HCT116 (cell line): ENCODE measurements around the gene GRIA1. TPM values are rescaled to one million over a fixed set of nuclear protein-coding genes. Genes with fewer than 3 reads are reported as not detected.

Experiments
- ATAC-seq: fragments of 200-7000 bp; cut with Tn5 transposase; 2 replicates; pipeline ENCODE4 v1.9.1; 2020; ENCODE audit warnings: mild to moderate bottlenecking, moderate library complexity
- BruUV-seq: library from RNA; stranded (reverse); fragments of 400-500 nt; replicated peaks from 2 replicates; lab custom pipeline; 2021; lab: Mats Ljungman, UMichigan
- CTCF ChIA-PET: fragments of 300-600 bp; sonication (Branson Sonifier 250); formaldehyde crosslinking; loops from one replicate; lab custom pipeline; 2021; ENCODE audit warnings: antibody characterized with exemption; lab: Charles Lee
- POLR2A ChIA-PET: fragments of 300-600, 350-600 bp; sonication (Branson Sonifier 250); formaldehyde crosslinking; loops from one replicate; lab custom pipeline; 2021; ENCODE audit warnings: antibody characterized with exemption; lab: Charles Lee
- RAD21 ChIA-PET, 2 experiments: fragments of 300-600 bp; sonication (Branson Sonifier 250); formaldehyde crosslinking; loops; one replicate each; lab custom pipeline; 2023; ENCODE audit warnings: low total read pairs in 2 of 2; ENCODE audit not compliant: uncharacterized antibody in 2 of 2, unreplicated experiment in 2 of 2, low non-redundant PET in 1 of 2; lab: Charles Lee
- DNase-seq: peaks from one replicate; pipeline ENCODE4 v3.0.0-alpha.2; 2010; ENCODE audit warnings: low read depth, low spot score
- H2AFZ ChIP-seq: fragments of 200-600 bp; shearing (Covaris generic), sonication (generic); 2 replicates; pipeline ENCODE4 v1.6.1; 2017; ENCODE audit warnings: low read depth, mixed run types, mixed read lengths, antibody characterized with exemption, low read length; ENCODE audit not compliant: poor library complexity, severe bottlenecking
- H3K27ac ChIP-seq: 2 replicates; pipeline ENCODE4 v1.5.1; 2012; ENCODE audit warnings: low read depth, low read length
- H3K27me3 ChIP-seq: fragments of 200-600 bp; sonication (generic); 2 replicates; pipeline ENCODE4 v1.6.1; 2016; ENCODE audit warnings: mixed run types, low read length, mixed read lengths; ENCODE audit not compliant: insufficient read depth
- H3K36me3 ChIP-seq, 2 experiments: fragments of 200-500 bp in 1 of 2; fragments of 200-600 bp in 1 of 2; sonication (Bioruptor generic) in 1 of 2; sonication (generic) in 1 of 2; 2 replicates each; pipeline versions ENCODE4 v1.5.1 to v1.6.1; 2014 to 2016; ENCODE audit warnings: low read length in 2 of 2, inconsistent platforms in 1 of 2, mixed read lengths in 1 of 2, mixed run types in 1 of 2; ENCODE audit not compliant: insufficient read depth in 2 of 2, control insufficient read depth in 1 of 2
- H3K4me1 ChIP-seq, 2 experiments: fragments of 200-600 bp in 1 of 2; sonication (generic) in 1 of 2; 2 replicates each; pipeline versions ENCODE4 v1.5.1 to v1.6.1; 2012 to 2017; ENCODE audit warnings: low read length in 2 of 2, inconsistent platforms in 1 of 2, mild to moderate bottlenecking in 1 of 2, mixed read lengths in 1 of 2, mixed run types in 1 of 2, moderate library complexity in 1 of 2; ENCODE audit not compliant: insufficient read depth in 2 of 2, control insufficient read depth in 1 of 2
- H3K4me2 ChIP-seq: fragments of 200-600 bp; sonication (generic); 2 replicates; pipeline ENCODE4 v1.6.1; 2017; ENCODE audit warnings: mixed run types, low read length, mixed read lengths
- H3K4me3 ChIP-seq, 2 experiments: fragments of 200-600 bp in 1 of 2; sonication (generic) in 1 of 2; replicated peaks in 1 of 2; 2 replicates each; pipeline ENCODE4 v1.5.1; 2011 to 2016; ENCODE audit warnings: low read length in 2 of 2, control low read depth in 1 of 2, low read depth in 1 of 2, mild to moderate bottlenecking in 1 of 2, mixed read lengths in 1 of 2, mixed run types in 1 of 2
- H3K79me2 ChIP-seq: fragments of 200-600 bp; sonication (generic); 2 replicates; pipeline ENCODE4 v1.6.1; 2017; ENCODE audit warnings: mild to moderate bottlenecking, mixed run types, low read length, moderate library complexity, mixed read lengths; ENCODE audit not compliant: insufficient read depth
- H3K9ac ChIP-seq: fragments of 200-600 bp; sonication (generic); 2 replicates; pipeline ENCODE4 v1.6.1; 2016; ENCODE audit warnings: low read length, mixed read lengths
- H3K9me2 ChIP-seq: fragments of 200-600 bp; sonication (generic), shearing (Covaris generic); 2 replicates; pipeline ENCODE4 v1.6.1; 2017; ENCODE audit warnings: mixed run types, mild to moderate bottlenecking, moderate library complexity; ENCODE audit not compliant: insufficient read depth
- H3K9me3 ChIP-seq, 2 experiments: fragments of 200-500 bp in 1 of 2; fragments of 200-600 bp in 1 of 2; sonication (Bioruptor generic) in 1 of 2; sonication (generic) in 1 of 2; 2 replicates each; pipeline ENCODE4 v1.6.1; 2014 to 2017; ENCODE audit warnings: low read length in 2 of 2, mixed read lengths in 2 of 2, inconsistent platforms in 1 of 2, low read depth in 1 of 2, mild to moderate bottlenecking in 1 of 2, mixed run types in 1 of 2, moderate library complexity in 1 of 2; ENCODE audit not compliant: control insufficient read depth in 1 of 2, insufficient read depth in 1 of 2
- H4K20me1 ChIP-seq: fragments of 200-600 bp; sonication (generic), shearing (Covaris generic); 2 replicates; pipeline ENCODE4 v1.6.1; 2017; ENCODE audit warnings: mixed run types, mild to moderate bottlenecking, moderate library complexity; ENCODE audit not compliant: insufficient read depth
- CBX3 ChIP-seq: IDR thresholded peaks from 2 replicates; pipeline ENCODE4 v1.6.1; 2012; ENCODE audit warnings: low read depth
- CEBPB ChIP-seq: IDR thresholded peaks from 2 replicates; pipeline ENCODE4 v1.6.1; 2012; ENCODE audit warnings: low read depth
- EGR1 ChIP-seq: IDR thresholded peaks from 2 replicates; pipeline ENCODE4 v1.6.1; 2012; ENCODE audit warnings: low read depth
- ELF1 ChIP-seq: IDR thresholded peaks from 2 replicates; pipeline ENCODE4 v1.6.1; 2012; ENCODE audit warnings: low read depth, borderline replicate concordance
- EZH2 ChIP-seq: fragments of 200-600 bp; sonication (generic); IDR thresholded peaks from 2 replicates; pipeline ENCODE4 v1.6.1; 2017; ENCODE audit warnings: antibody characterized with exemption, mixed run types
- EZH2phosphoT487 ChIP-seq: fragments of 200-600 bp; IDR thresholded peaks from 2 replicates; pipeline ENCODE4 v1.6.1; 2018; ENCODE audit warnings: antibody characterized with exemption, borderline replicate concordance
- FOSL1 ChIP-seq: IDR thresholded peaks from 2 replicates; pipeline ENCODE4 v1.6.1; 2012; ENCODE audit warnings: low read depth
- JUND ChIP-seq: IDR thresholded peaks from 2 replicates; pipeline ENCODE4 v1.6.1; 2012
- POLR2A ChIP-seq: IDR thresholded peaks from 2 replicates; pipeline ENCODE4 v1.7.0; 2011; ENCODE audit warnings: borderline replicate concordance; ENCODE audit not compliant: insufficient read depth, insufficient read length; ENCODE audit errors: extremely low read depth
- POLR2AphosphoS5 ChIP-seq: IDR thresholded peaks from 2 replicates; pipeline ENCODE4 v1.6.1; 2011; ENCODE audit warnings: mild to moderate bottlenecking, low read depth, low read length, moderate library complexity
- SP1 ChIP-seq: IDR thresholded peaks from 2 replicates; pipeline ENCODE4 v1.6.1; 2012; ENCODE audit warnings: low read depth
- SRF ChIP-seq: IDR thresholded peaks from 2 replicates; pipeline ENCODE4 v1.6.1; 2012; ENCODE audit warnings: low read depth
- YY1 ChIP-seq: IDR thresholded peaks from 2 replicates; pipeline ENCODE4 v1.6.1; 2011; ENCODE audit warnings: low read length, low read depth, moderate library complexity, mild to moderate bottlenecking; ENCODE audit not compliant: insufficient replicate concordance; ENCODE audit errors: extremely low read depth
- ZNF274 ChIP-seq: fragments of 200-500 bp; sonication (Bioruptor generic); IDR thresholded peaks from 2 replicates; pipeline ENCODE4 v1.6.1; 2014; ENCODE audit warnings: mild to moderate bottlenecking, low read depth, low read length, inconsistent platforms
- intact Hi-C: fragments of 100-400 bp; cut with micrococcal nuclease; formaldehyde crosslinking; loops from 2 replicates; pipeline ENCODE4 v1.10.0; 2022
- total RNA-seq: library from RNA; stranded (reverse); gene quantifications from one replicate; pipeline ENCODE4 v1.2.1, GENCODE V29; 2021; ENCODE audit not compliant: unreplicated experiment
- TF ChIP-seq, protein P1 (sequence below): IDR thresholded peaks from 2 replicates; pipeline ENCODE4 v1.6.1; 2012
- TF ChIP-seq, protein P2 (sequence below): IDR thresholded peaks from 2 replicates; pipeline ENCODE4 v1.6.1; 2012
- TF ChIP-seq, protein P3 (sequence below), 3 experiments: fragments of 200-600 bp in 1 of 3; sonication (generic) in 1 of 3; IDR thresholded peaks in 2 of 3; conservative IDR thresholded peaks in 1 of 3; 2 replicates each; pipeline ENCODE4 v1.5.1; 2012 to 2017; ENCODE audit warnings: low read depth in 2 of 3, low read length in 2 of 3, antibody characterized with exemption in 1 of 3, borderline replicate concordance in 1 of 3, control low read depth in 1 of 3, mild to moderate bottlenecking in 1 of 3, mixed read lengths in 1 of 3, mixed run types in 1 of 3, moderate library complexity in 1 of 3; ENCODE audit not compliant: insufficient read depth in 1 of 3
- TF ChIP-seq, protein P4 (sequence below): IDR thresholded peaks from 2 replicates; pipeline ENCODE4 v1.6.1; 2012; ENCODE audit warnings: low read depth
- TF ChIP-seq, protein P5 (sequence below): IDR thresholded peaks from 2 replicates; pipeline ENCODE4 v1.6.1; 2011; ENCODE audit warnings: mild to moderate bottlenecking, low read length, moderate library complexity; ENCODE audit not compliant: insufficient replicate concordance; ENCODE audit errors: extremely low read depth

Gene GRIA1
- total RNA-seq, 1 experiment from 2014 or later, result not detected

DNA sequence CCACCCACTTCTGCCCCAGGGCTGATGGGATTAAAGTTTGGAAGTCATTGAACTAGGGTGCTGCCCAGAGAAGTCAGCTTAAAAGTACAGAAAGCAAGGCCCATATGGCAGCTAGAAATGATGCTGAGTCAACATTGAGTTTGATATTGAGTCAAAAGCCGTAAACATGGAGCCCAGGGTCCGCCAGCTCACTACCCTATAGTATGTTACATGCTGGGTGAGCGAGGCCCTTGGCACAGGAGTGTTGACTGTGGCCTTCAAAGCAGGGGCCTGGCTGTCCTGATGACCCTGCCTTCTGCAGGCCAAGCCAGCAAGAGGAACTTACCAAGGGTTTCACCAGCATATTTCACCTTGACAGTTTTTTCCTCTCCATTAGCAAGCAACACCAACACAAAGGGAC lies 222.5 kb downstream of the GRIA1 start:
- no peak overlapping the region for H3K4me3 ChIP-seq
- peaks cover 9% of the 10 kb centered on the region; the same call in 1 of the 2 replicates for H3K27me3 ChIP-seq
- no peak for ATAC-seq
- no peak overlapping the region for H2AFZ ChIP-seq
- no peaks in the 10 kb centered on the region for H3K79me2 ChIP-seq
- ChIA-PET RAD21 (no interaction called here), POLR2A (no interaction called here), CTCF (no interaction called here)
- DNase-seq, result no peak
- H3K4me1 ChIP-seq, result no peaks in the 10 kb centered on the region
- TF ChIP-seq, protein P1, sequence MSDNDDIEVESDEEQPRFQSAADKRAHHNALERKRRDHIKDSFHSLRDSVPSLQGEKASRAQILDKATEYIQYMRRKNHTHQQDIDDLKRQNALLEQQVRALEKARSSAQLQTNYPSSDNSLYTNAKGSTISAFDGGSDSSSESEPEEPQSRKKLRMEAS, result no peak
- TF ChIP-seq CEBPB (no peak), ZNF274 (no peak), JUND (no peak), FOSL1 (no peak), SRF (no peak), YY1 (no peak), SP1 (no peak), EZH2phosphoT487 (no peak), EZH2 (no peak), POLR2A (no peak), POLR2AphosphoS5 (no peak), EGR1 (no peak), ELF1 (no peak), CBX3 (no peak)
- TF ChIP-seq, protein P2, sequence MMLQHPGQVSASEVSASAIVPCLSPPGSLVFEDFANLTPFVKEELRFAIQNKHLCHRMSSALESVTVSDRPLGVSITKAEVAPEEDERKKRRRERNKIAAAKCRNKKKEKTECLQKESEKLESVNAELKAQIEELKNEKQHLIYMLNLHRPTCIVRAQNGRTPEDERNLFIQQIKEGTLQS, result no peak
- TF ChIP-seq, protein P3, sequence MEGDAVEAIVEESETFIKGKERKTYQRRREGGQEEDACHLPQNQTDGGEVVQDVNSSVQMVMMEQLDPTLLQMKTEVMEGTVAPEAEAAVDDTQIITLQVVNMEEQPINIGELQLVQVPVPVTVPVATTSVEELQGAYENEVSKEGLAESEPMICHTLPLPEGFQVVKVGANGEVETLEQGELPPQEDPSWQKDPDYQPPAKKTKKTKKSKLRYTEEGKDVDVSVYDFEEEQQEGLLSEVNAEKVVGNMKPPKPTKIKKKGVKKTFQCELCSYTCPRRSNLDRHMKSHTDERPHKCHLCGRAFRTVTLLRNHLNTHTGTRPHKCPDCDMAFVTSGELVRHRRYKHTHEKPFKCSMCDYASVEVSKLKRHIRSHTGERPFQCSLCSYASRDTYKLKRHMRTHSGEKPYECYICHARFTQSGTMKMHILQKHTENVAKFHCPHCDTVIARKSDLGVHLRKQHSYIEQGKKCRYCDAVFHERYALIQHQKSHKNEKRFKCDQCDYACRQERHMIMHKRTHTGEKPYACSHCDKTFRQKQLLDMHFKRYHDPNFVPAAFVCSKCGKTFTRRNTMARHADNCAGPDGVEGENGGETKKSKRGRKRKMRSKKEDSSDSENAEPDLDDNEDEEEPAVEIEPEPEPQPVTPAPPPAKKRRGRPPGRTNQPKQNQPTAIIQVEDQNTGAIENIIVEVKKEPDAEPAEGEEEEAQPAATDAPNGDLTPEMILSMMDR (IDR thresholded peaks at IDR 0.05 in 2 of 3, conservative IDR thresholded peaks at IDR 0.05 in 1 of 3; ENCODE audit: borderline replicate concordance in 1 of 3, insufficient read depth in 1 of 3, low read depth in 2 of 3, low read length in 2 of 3), result no peak
- TF ChIP-seq, protein P4, sequence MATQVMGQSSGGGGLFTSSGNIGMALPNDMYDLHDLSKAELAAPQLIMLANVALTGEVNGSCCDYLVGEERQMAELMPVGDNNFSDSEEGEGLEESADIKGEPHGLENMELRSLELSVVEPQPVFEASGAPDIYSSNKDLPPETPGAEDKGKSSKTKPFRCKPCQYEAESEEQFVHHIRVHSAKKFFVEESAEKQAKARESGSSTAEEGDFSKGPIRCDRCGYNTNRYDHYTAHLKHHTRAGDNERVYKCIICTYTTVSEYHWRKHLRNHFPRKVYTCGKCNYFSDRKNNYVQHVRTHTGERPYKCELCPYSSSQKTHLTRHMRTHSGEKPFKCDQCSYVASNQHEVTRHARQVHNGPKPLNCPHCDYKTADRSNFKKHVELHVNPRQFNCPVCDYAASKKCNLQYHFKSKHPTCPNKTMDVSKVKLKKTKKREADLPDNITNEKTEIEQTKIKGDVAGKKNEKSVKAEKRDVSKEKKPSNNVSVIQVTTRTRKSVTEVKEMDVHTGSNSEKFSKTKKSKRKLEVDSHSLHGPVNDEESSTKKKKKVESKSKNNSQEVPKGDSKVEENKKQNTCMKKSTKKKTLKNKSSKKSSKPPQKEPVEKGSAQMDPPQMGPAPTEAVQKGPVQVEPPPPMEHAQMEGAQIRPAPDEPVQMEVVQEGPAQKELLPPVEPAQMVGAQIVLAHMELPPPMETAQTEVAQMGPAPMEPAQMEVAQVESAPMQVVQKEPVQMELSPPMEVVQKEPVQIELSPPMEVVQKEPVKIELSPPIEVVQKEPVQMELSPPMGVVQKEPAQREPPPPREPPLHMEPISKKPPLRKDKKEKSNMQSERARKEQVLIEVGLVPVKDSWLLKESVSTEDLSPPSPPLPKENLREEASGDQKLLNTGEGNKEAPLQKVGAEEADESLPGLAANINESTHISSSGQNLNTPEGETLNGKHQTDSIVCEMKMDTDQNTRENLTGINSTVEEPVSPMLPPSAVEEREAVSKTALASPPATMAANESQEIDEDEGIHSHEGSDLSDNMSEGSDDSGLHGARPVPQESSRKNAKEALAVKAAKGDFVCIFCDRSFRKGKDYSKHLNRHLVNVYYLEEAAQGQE, result no peak
- TF ChIP-seq, protein P5, sequence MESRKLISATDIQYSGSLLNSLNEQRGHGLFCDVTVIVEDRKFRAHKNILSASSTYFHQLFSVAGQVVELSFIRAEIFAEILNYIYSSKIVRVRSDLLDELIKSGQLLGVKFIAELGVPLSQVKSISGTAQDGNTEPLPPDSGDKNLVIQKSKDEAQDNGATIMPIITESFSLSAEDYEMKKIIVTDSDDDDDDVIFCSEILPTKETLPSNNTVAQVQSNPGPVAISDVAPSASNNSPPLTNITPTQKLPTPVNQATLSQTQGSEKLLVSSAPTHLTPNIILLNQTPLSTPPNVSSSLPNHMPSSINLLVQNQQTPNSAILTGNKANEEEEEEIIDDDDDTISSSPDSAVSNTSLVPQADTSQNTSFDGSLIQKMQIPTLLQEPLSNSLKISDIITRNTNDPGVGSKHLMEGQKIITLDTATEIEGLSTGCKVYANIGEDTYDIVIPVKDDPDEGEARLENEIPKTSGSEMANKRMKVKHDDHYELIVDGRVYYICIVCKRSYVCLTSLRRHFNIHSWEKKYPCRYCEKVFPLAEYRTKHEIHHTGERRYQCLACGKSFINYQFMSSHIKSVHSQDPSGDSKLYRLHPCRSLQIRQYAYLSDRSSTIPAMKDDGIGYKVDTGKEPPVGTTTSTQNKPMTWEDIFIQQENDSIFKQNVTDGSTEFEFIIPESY, result no peak
- no TSS peak for BruUV-seq
- H4K20me1 ChIP-seq, result no peaks in the 10 kb centered on the region
- no peak overlapping the region for H3K9ac ChIP-seq
- H3K36me3 ChIP-seq, result no peaks in the 10 kb centered on the region
- no peaks in the 10 kb centered on the region for H3K9me2 ChIP-seq
- intact Hi-C loops, result no loop called here
- H3K9me3 ChIP-seq, result no peaks in the 10 kb centered on the region
- no peak overlapping the region for H3K27ac ChIP-seq
- no peak overlapping the region for H3K4me2 ChIP-seq
